Measurements from ENCODE around the gene GFRAL.

The GFRAL gene

DNA sequence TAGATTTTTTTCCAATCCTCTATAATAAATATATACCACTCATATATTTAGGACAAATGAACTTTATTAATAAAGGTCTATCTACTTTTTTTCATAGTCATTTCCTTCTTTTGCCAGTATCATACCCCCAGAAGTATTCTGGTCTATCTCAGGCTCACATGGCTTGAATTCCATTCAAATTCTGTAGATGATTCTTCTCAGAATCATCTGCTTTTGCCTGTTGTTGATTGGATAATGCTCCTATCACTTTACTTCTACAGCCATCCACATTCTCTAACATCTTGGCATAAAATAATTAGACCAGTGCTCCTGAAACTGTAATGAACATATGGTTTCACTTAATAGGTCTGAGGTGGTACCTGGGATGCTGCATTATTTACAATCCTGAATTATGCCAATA, 121.2 kb downstream of the GFRAL start:
- TF ChIP-seq, protein P1, sequence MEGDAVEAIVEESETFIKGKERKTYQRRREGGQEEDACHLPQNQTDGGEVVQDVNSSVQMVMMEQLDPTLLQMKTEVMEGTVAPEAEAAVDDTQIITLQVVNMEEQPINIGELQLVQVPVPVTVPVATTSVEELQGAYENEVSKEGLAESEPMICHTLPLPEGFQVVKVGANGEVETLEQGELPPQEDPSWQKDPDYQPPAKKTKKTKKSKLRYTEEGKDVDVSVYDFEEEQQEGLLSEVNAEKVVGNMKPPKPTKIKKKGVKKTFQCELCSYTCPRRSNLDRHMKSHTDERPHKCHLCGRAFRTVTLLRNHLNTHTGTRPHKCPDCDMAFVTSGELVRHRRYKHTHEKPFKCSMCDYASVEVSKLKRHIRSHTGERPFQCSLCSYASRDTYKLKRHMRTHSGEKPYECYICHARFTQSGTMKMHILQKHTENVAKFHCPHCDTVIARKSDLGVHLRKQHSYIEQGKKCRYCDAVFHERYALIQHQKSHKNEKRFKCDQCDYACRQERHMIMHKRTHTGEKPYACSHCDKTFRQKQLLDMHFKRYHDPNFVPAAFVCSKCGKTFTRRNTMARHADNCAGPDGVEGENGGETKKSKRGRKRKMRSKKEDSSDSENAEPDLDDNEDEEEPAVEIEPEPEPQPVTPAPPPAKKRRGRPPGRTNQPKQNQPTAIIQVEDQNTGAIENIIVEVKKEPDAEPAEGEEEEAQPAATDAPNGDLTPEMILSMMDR (IDR thresholded peaks at IDR 0.05; ENCODE audit: low read depth, low read length, poor library complexity, severe bottlenecking) = no peak
- no peak for TF ChIP-seq EZH2phosphoT487 (IDR thresholded peaks at IDR 0.05; ENCODE audit: borderline replicate concordance, low read length)
- Histone ChIP-seq H3K9me3 (ENCODE audit: control insufficient read depth, insufficient read depth, low read length) (no peaks in the 10 kb centered on the region), H3F3A (ENCODE audit: control insufficient read depth, insufficient read depth) (no peaks in the 10 kb centered on the region), H3K9me2 (replicated peaks; ENCODE audit: control insufficient read depth, low read length) (no peaks in the 10 kb centered on the region), H3K79me2 (ENCODE audit: control insufficient read depth, low read length) (no peaks in the 10 kb centered on the region), H3K4me2 (ENCODE audit: low read length) (no peak overlapping the region), H4K20me1 (ENCODE audit: control insufficient read depth, insufficient read depth, low read depth, low read length) (no peaks in the 10 kb centered on the region), H3K4me1 (ENCODE audit: control insufficient read depth, low read length) (no peaks in the 10 kb centered on the region), H3K4me3 (ENCODE audit: low read length) (no peak overlapping the region), H3K27ac (ENCODE audit: low read depth, low read length) (no peak overlapping the region), H3K36me3 (ENCODE audit: control insufficient read depth, low read length) (no peaks in the 10 kb centered on the region), H3K27me3 (ENCODE audit: control insufficient read depth, low read length) (no peaks in the 10 kb centered on the region)

DNA sequence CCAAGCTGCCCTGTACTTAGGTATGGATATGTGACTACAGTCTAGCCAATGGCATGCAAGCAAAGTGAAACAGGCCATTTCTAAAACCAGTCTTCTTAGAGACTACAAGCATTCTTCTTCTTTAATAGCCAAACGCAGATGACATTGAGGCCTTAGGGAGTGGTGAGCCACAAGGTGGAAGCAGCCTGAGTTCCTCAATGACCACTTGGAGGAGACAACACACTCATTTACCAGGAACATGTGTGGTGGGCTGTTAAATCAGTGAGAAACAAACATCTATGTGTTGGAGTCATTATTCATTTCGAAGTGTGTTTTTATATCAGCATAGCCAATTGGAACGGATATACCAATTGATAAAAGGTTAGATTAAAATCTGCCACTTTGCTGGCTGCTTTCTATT, 122.0 kb downstream of the GFRAL start:
- Histone ChIP-seq H3K36me3 (ENCODE audit: control insufficient read depth, low read length) (no peaks in the 10 kb centered on the region), H3K9me2 (replicated peaks; ENCODE audit: control insufficient read depth, low read length) (no peaks in the 10 kb centered on the region), H3K4me2 (ENCODE audit: low read length) (no peak overlapping the region), H4K20me1 (ENCODE audit: control insufficient read depth, insufficient read depth, low read depth, low read length) (no peaks in the 10 kb centered on the region), H3K27me3 (ENCODE audit: control insufficient read depth, low read length) (no peaks in the 10 kb centered on the region), H3K4me1 (ENCODE audit: control insufficient read depth, low read length) (no peaks in the 10 kb centered on the region), H3F3A (ENCODE audit: control insufficient read depth, insufficient read depth) (no peaks in the 10 kb centered on the region), H3K79me2 (ENCODE audit: control insufficient read depth, low read length) (no peaks in the 10 kb centered on the region), H3K27ac (ENCODE audit: low read depth, low read length) (no peak overlapping the region), H3K4me3 (ENCODE audit: low read length) (no peak overlapping the region), H3K9me3 (ENCODE audit: control insufficient read depth, insufficient read depth, low read length) (no peaks in the 10 kb centered on the region)
- TF ChIP-seq, protein P1 (IDR thresholded peaks at IDR 0.05; ENCODE audit: low read depth, low read length, poor library complexity, severe bottlenecking) = no peak
- TF ChIP-seq EZH2phosphoT487 (IDR thresholded peaks at IDR 0.05; ENCODE audit: borderline replicate concordance, low read length) = no peak

DNA sequence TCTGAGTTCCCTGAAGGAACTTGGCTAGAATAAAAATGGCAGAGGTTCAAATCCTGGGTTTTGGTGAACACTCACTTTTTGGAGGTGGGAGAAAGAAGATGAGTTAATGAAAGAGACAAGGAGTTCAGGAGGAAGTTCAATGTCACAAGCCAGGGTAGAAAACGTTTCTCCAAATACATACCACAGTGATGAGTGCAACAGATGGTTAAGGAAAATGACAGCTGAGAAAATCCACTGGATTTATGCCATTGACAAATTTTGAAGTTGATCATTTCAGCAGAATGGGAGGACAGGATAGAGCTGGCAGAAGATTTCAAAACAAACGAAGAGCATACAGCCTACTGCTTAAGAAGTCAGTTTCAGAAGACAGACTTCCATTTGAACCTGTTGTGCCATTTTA, 122.7 kb downstream of the GFRAL start:
- Histone ChIP-seq H3K27me3 (ENCODE audit: control insufficient read depth, low read length) (no peaks in the 10 kb centered on the region), H3F3A (ENCODE audit: control insufficient read depth, insufficient read depth) (no peaks in the 10 kb centered on the region), H3K9me3 (ENCODE audit: control insufficient read depth, insufficient read depth, low read length) (no peaks in the 10 kb centered on the region), H3K36me3 (ENCODE audit: control insufficient read depth, low read length) (no peaks in the 10 kb centered on the region), H3K4me2 (ENCODE audit: low read length) (no peak overlapping the region), H3K4me1 (ENCODE audit: control insufficient read depth, low read length) (no peaks in the 10 kb centered on the region), H4K20me1 (ENCODE audit: control insufficient read depth, insufficient read depth, low read depth, low read length) (no peaks in the 10 kb centered on the region), H3K27ac (ENCODE audit: low read depth, low read length) (no peak overlapping the region), H3K79me2 (ENCODE audit: control insufficient read depth, low read length) (no peaks in the 10 kb centered on the region), H3K4me3 (ENCODE audit: low read length) (no peak overlapping the region), H3K9me2 (replicated peaks; ENCODE audit: control insufficient read depth, low read length) (no peaks in the 10 kb centered on the region)
- TF ChIP-seq, protein P1 (IDR thresholded peaks at IDR 0.05; ENCODE audit: low read depth, low read length, poor library complexity, severe bottlenecking) = no peak
- no peak for TF ChIP-seq EZH2phosphoT487 (IDR thresholded peaks at IDR 0.05; ENCODE audit: borderline replicate concordance, low read length)

Data from DOHH2 (cell line).